Measurements from ENCODE around the gene AKT1.

DNA sequence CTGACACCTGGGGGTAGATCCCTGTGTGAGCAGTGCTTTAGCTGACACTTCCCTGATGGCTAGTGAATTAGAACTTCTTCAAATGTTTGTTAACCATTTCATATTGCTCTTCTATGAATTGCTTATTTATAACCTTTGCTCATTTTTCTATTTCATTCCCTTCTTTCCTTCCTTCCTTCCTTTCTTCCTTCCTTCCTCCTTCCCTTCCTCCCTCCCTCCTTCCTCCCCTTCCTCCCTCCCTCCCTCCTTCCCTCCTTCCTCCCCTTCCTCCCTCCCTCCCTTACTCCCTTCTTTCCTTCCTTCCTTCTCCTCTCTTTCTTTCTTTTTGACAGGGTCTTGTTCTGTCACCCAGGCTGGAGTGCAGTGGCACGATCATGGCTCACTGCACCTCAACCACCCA, 46.2 kb upstream of the AKT1 start:
- TF ChIP-seq, protein P1, sequence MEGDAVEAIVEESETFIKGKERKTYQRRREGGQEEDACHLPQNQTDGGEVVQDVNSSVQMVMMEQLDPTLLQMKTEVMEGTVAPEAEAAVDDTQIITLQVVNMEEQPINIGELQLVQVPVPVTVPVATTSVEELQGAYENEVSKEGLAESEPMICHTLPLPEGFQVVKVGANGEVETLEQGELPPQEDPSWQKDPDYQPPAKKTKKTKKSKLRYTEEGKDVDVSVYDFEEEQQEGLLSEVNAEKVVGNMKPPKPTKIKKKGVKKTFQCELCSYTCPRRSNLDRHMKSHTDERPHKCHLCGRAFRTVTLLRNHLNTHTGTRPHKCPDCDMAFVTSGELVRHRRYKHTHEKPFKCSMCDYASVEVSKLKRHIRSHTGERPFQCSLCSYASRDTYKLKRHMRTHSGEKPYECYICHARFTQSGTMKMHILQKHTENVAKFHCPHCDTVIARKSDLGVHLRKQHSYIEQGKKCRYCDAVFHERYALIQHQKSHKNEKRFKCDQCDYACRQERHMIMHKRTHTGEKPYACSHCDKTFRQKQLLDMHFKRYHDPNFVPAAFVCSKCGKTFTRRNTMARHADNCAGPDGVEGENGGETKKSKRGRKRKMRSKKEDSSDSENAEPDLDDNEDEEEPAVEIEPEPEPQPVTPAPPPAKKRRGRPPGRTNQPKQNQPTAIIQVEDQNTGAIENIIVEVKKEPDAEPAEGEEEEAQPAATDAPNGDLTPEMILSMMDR (IDR thresholded peaks at IDR 0.05) = no peak
- no peak for TF ChIP-seq POLR2A (IDR thresholded peaks at IDR 0.05)

Measured in gastroesophageal sphincter (tissue), 3 donors.